Medulla oblongata (tissue), 1 donor: Measurements from ENCODE around the gene SOX9.
"Not testable (repeated sequence)": the region's sequence is repeated elsewhere in the genome, so short reads cannot be mapped to it uniquely, and the experiment has no call there.

ENCODE experiments used
- DNase-seq: peaks from one replicate; pipeline ENCODE4 v3.0.0-alpha.2; 2015; ENCODE audit errors: extremely low spot score

Gene SOX9

GRCh38 chr17:72126575-72127486 lies 6.0 kb downstream of the SOX9 start:
- peak; percentile 44 for DNase-seq

DNA sequence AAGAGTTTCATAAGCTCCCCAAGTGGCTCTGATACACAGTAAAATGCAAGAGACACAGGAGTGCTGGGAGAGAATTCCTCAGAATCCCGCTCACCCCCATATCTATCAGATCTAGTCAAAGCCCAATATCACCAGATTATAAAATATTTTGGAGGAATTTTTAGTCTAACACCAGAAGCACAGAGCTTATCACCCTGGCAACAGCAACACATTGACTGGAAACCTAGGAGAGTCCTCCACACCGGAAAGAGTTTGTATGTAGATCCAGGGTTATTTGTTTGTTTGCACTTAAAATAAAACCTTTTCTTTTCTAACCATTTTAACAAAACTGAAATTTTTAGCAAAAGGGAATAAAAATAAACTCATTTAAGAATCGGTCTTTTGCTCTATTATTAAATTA lies 7.2 kb downstream of the SOX9 start:
- no peak for DNase-seq

DNA sequence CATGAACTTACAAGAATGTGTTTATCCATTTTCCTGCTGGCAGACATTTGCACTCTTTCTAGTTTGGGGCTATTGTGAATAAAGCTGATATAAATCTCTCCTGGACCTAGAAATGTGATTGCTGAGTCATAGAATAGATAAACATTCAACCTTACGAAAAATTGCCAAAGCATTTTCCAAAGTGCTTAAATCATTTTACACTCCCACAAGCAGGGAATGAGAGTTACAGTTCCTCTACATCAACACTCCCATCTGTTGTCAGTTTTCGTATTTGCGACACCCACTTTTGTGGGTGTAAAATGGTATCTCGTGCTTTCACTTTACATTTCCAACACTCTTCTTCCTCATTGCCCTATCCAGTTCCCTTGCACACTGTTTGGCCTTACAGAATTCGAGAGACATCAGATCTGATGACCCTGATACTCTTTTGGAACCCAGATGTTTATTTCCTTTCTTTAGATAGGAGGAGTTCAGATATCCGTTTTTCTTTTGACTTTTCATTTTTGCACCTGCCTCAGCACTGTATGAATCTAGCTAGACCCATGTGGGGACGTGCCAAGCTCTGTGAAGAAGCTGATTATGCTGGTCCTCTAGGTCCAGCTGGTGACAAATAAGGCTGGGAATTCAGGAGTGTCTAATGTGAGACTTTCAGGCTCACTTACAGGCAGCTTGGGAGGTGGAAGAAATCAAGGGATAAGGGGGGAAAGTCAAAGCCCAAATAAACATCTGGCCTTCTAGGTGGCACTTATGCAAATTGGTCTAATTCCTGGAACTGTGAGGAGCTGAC lies 14.0 kb downstream of the SOX9 start:
- no peak for DNase-seq

GRCh38 chr17:72135546-72136325 lies 14.9 kb downstream of the SOX9 start:
- no peak for DNase-seq

DNA sequence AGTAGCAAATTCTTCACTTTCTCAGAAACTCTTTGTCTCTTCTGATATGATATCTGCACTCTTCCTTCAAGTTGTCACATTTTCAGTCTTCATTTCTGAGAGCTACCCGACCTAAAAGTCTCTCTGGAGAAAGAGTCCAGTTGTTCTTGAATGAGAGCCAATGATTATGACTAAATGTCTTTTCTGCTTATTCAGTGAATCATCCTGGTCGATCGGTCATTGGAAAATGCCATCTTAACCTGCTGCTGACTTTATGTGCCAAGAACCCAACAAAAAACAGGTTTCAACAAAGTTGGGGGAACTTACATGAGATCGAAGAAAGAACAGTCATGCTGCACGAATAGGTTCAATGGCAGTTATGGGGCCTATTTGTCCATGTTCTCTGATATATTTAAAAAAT lies 15.9 kb downstream of the SOX9 start:
- DNase-seq = no peak

- DNase-seq = no peak
These were observed 16.3 kb downstream of the SOX9 start for GRCh38 chr17:72137161-72137560.

DNA sequence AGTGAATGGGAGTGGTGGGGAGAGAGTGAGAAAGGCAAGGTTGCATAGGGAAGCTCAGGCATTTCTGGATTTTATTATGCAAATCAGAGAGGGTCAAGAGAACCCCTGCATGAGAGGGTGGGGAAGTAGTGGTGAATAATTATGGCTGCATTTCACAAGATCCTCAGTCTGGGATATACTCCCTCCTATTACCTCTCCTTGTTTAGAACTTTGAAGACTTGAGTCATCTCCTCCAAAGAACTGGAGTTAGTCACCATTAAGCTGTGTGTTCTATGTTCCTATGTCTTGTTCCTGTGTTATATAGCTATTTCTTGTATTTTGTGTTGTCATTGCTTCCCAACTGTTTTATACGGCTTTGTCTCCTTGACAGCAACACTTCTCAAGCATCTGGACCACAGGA lies 18.4 kb downstream of the SOX9 start:
- DNase-seq = no peak

- DNase-seq = no peak
These were observed 20.5 kb downstream of the SOX9 start for GRCh38 chr17:72141336-72141735.

DNA sequence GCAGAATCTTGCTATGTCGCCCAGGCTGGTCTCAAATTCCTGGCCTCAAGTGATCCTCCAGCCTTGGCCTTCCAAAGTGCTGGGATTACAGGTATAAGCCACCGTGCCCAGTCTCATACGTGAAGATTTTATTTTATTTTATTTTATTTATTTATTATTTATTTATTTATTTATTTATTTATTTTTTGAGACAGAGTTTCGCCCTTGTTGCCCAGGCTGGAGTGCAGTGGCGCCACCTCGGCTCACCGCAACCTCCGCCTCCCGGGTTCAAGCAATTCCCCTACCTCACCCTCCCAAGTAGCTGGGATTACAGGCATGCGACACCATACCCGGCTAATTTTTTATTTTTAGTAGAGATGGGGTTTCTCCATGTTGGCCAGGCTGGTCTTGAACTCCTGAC lies 21.3 kb downstream of the SOX9 start:
- DNase-seq = not testable (repeated sequence)

- DNase-seq = no peak
These were observed 21.8 kb downstream of the SOX9 start for GRCh38 chr17:72142614-72143013.

DNA sequence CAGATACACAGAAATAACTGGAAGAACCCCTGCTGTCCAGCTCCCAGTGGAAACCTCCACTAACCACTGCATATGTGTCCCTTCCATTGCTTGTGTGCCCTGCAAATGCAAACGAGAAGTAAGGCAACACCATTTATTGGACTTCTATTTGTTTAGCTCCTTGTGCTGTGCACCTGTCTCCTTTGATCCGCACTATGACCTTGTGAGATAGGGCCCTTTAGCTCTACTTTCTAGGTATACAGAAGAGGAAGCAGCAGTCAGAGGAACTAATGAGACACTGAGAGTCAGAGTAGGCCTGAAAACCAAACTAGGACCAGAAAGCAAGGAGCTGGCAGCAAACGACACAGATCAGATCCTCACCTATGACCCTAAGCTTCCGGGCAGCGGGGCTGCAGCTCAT lies 22.4 kb downstream of the SOX9 start:
- DNase-seq = no peak

DNA sequence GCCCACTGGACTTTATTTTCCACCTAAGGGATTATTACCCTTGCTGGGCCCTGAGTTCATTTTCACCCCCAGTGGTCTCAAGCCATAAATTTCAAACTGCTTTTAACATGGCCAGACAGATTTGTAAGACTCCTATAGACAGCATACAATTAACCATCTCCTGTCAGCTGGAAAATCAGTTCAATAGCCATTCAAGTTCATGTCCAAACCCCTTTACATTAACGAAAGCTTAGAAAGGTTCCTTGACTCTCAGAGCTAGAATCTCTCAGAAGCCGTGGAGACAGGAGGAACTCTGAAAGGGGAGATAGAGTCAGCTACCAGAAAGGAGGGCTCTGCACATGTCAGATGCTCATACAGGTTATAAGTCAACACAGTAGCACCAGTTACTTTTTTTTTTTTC lies 23.3 kb downstream of the SOX9 start:
- DNase-seq = no peak

- DNase-seq = no peak
These were observed 24.7 kb downstream of the SOX9 start for GRCh38 chr17:72145562-72145961.

GRCh38 chr17:72145962-72146361 lies 25.1 kb downstream of the SOX9 start:
- no peak for DNase-seq

GRCh38 chr17:72146371-72146770 lies 25.6 kb downstream of the SOX9 start:
- no peak for DNase-seq

- DNase-seq = peak; percentile 82
These were observed 30.0 kb downstream of the SOX9 start for GRCh38 chr17:72150632-72151460.

DNA sequence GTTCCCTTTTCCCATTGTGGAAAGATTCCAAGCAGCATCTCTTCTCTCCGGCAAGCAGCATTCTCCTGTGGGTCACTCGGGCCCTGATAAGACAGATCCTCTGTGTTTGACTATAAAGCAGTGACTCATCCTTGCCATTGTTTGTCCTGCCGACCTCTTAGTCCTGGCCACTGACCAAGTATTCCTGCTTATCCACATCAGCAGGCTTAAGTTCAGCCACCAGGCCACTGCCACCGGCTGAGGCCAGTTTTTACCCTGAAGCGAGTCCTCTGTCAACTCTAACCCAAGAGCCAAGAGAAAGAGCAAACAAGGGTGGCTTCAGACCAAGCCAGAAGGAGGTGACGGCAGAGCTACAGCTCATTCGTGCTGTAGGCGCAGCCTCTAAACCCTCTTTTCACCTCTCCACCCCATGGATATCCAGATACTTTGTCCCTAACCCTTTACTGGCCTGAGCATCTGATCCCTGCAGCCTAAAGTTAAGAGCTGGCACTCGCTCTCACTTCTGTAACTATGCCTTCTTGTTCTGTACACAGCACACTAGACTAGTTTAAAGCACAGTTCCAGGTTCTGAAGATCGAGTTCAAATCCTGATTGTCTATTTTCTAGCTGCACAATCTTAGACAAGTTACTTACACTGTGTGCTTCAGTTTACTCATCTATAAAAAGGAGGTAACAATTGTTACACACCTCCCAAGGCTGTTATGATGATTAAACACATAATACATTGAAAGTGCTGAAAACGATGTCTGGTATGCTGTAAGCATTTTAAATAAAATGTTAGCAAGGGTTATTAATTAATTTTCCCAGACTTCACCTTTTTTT lies 31.0 kb downstream of the SOX9 start:
- peak; percentile 85 for DNase-seq

DNA sequence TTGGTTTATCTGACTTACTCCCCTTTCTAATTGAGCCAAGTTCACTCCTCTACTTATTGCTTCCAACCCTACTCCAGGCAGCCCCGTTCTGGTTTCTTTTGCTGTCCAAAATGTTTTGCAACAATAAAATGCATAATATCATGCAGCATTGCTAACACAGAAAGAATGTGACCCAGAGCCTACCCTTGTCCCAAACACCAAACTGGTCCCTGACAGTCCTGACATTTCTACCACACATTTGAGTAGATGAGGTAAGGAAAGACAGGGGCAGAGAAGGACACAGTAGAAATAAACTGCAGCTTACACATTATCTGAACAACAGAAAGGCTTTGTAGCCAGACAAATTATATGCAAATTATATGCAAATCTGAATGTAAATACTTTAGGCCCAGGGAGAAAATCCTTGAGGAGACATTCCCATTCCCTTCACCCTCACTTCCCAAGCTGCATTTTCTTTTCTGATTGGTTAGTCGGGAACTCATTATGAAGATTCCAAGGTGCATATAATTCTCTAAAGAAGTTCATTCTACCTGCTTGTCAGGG lies 31.6 kb downstream of the SOX9 start:
- DNase-seq = no peak

DNA sequence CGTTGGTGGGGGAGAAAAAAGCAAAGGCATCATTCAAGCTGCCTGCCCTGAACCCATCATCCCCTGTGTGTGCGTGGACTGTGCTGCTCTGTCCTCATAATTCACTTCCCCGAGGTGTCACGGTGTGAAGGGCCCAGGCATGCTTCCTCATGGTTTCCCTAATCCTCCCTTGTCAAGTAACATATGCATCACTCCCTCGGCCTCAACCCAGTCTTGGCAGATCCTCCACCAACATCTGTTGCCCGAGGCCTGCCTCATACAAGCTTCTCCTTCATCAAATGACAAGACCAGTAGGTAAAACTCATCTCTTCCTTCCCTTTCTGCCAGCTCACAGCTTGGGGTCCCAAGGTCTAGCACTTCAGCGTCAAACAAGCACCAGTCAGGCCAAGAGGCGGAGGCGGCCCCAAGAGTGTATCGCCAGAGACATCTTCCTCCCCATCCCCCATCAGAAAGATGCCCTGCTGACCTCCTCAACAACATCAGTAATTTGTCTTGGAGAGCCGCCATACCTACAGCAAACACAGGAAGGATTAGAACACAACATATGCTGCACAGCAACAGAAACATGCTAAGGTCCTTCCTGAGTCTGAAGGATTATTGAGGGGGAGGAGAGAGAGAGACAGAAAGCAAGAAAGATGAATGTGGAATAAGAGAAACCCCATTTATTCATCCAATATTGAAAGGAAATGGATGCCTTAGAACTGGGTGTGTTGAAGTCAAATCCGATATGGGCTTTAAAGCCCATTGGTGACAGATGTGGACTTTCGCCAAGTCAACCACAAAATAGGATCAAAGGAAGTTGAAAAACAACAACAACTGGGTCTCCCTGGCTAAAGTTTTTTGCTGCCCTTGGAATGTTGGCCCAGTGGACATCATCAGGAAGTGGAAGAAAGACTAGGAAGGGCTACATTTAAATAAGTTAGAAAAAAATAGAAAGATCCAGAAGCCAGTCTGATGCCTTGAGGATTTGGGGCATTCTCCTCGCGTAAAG lies 38.4 kb downstream of the SOX9 start:
- DNase-seq = no peak
